H1 (cell line): ENCODE results near the gene BPIFB2. TPM values are rescaled to one million over a fixed set of nuclear protein-coding genes. Genes with fewer than 3 reads are reported as not detected.

Experiments used
- polyA plus RNA-seq, 7 experiments: library from polyadenylated mRNA; depleted of rRNA in 3 of 7; stranded (reverse) in 5 of 7; unstranded in 2 of 7; fragments of >200 nt in 5 of 7; fragments of 200-250 nt in 2 of 7; gene quantifications; 1 replicate in 5 of 7; 2 replicates in 1 of 7; 4 replicates in 1 of 7; pipeline versions ENCODE4 v1.2.1 to v1.2.3, GENCODE V29; 2011 to 2013; ENCODE audit warnings: missing spikeins in 2 of 7, mixed read lengths in 2 of 7
- total RNA-seq: library from RNA; stranded (reverse); fragmentation: NEBNext Ultra II Directional; extraction: Animal tissue kit (Norgen Biotek cat#: 25700); gene quantifications from 2 replicates; pipeline ENCODE4 v1.2.1, GENCODE V29; 2021
- TF ChIP-seq, protein P1 (sequence below): IDR thresholded peaks from 2 replicates; pipeline ENCODE4 v1.6.1; 2012; ENCODE audit warnings: inconsistent platforms

BPIFB2 gene
- total and polyA plus RNA-seq, 2 of the 8 experiments (the other 6 are each of a cell fraction or from before 2014, with no cell fraction given) = not detected

DNA sequence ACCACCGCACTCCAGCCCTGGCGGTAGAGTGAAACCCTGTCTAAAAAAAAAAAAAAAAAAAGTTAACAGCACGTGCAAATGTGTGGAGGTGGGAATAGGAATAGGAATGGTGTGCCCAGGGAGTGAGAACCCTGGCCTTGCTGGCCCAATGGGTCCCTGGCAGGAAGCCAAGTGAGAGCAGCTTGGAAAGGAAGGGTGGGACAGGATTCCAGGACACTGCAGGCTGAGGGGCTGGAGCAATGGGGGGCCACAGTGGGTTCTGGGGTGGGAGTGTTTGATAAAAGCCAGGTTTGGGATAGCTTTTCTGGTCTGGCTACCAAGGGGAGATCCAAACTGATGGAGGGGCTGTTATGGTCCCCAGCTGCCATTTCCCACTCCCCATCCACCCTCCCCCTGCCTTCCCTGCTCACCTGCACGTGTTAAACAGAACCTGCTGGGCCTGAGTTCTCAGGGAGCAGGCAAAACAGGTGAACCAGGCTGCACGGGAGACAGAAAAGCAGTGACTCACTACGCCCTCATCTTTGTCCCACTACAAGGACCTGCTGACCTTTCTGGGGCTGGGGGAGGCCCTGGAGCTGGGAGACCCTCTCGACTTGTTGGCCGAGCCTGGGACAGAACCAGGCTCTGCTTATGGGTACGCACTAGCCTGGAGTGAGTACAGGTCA is 6.6 kb upstream of the BPIFB2 start (continued):
- TF ChIP-seq, protein P1, sequence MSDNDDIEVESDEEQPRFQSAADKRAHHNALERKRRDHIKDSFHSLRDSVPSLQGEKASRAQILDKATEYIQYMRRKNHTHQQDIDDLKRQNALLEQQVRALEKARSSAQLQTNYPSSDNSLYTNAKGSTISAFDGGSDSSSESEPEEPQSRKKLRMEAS = no peak
- TF ChIP-seq, all 59 proteins: peak for 0
